Measurements from ENCODE around the gene C22orf31.

Gene C22orf31

GRCh38 chr22:29029202-29030000 lies 32.2 kb downstream of the C22orf31 start:
- Histone ChIP-seq H3K36me3 (ENCODE audit: control insufficient read depth in 1 of 2, insufficient read depth in 2 of 2, low read length in 2 of 2) (peaks cover 0 to 3% of the 10 kb centered on the region in 2 experiments), H3K23ac (ENCODE audit: low read length) (no peak overlapping the region), H2BK120ac (ENCODE audit: insufficient read depth, low read length, poor library complexity) (peak overlapping the region; percentile 58), H2BK12ac (ENCODE audit: low read length) (peak overlapping the region; percentile 68), H3K4me3 (ENCODE audit: low read depth, low read length) (no peak overlapping the region), H3K79me1 (ENCODE audit: low read length) (peaks cover 29% of the 10 kb centered on the region), H3K27me3 (ENCODE audit: insufficient read depth, low read length) (no peaks in the 10 kb centered on the region), H3K9ac (ENCODE audit: low read length) (no peak overlapping the region), H3K27ac (ENCODE audit: low read depth, low read length) (peak overlapping the region; percentile 99), H3K79me2 (ENCODE audit: control insufficient read depth, insufficient read depth, low read length, poor library complexity) (peaks cover 6% of the 10 kb centered on the region), H4K12ac (ENCODE audit: low read depth, low read length) (no peak overlapping the region), H3K4me2 (ENCODE audit: low read length) (peak overlapping the region; percentile 75), H4K91ac (ENCODE audit: low read depth, low read length) (peak overlapping the region; percentile 44), H2AFZ (ENCODE audit: insufficient read depth, low read length, poor library complexity) (no peak overlapping the region), H4K8ac (ENCODE audit: low read depth, low read length) (no peak overlapping the region), H3K9me3 (ENCODE audit: insufficient read depth, low read depth, low read length) (no peaks in the 10 kb centered on the region), H3K4ac (ENCODE audit: low read depth, low read length) (no peak overlapping the region), H3K4me1 (ENCODE audit: control insufficient read depth in 1 of 2, insufficient read depth in 2 of 2, low read length in 2 of 2) (peaks cover 20 to 30% of the 10 kb centered on the region in 2 experiments), H3K14ac (ENCODE audit: low read length) (no peak overlapping the region), H2BK5ac (ENCODE audit: low read depth, low read length, poor library complexity) (no peak overlapping the region), H2AK5ac (ENCODE audit: low read length) (no peak overlapping the region), H3K18ac (ENCODE audit: low read length) (no peak overlapping the region)
- DNase-seq: no peak
- no CpG with 5 or more reads among the region's 9 CpGs for WGBS (ENCODE audit: extremely low coverage, insufficient coverage, insufficient read length)

DNA sequence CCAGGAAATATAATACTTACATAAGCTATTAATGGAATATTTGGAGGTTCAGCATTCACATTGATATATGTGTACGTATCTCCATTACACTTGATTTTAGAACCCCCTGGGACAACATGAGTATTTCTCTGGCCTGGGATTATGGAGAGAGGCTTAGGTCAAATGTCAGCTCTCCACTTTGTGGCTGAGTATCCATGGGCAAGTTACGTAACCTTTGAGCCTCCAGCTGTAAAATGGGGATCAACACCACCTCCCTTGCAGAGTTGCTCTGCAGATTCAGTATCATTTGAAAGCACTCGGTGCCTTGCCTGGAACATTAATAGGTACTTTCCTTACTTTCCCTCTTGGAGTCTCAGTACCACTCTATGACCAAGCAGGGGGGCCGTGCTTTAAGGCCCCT lies 33.2 kb downstream of the C22orf31 start:
- H3K4me3 ChIP-seq (ENCODE audit: low read depth, low read length): no peak overlapping the region
- no peak overlapping the region for H3K4ac ChIP-seq (ENCODE audit: low read depth, low read length)
- peaks cover 0 to 3% of the 10 kb centered on the region in 2 experiments for H3K36me3 ChIP-seq (ENCODE audit: control insufficient read depth in 1 of 2, insufficient read depth in 2 of 2, low read length in 2 of 2)
- no peak overlapping the region for H3K23ac ChIP-seq (ENCODE audit: low read length)
- H3K27ac ChIP-seq (ENCODE audit: low read depth, low read length): no peak overlapping the region
- no peak overlapping the region for H3K14ac ChIP-seq (ENCODE audit: low read length)
- H4K12ac ChIP-seq (ENCODE audit: low read depth, low read length): no peak overlapping the region
- H2BK12ac ChIP-seq (ENCODE audit: low read length): no peak overlapping the region
- no peak overlapping the region for H3K9ac ChIP-seq (ENCODE audit: low read length)
- WGBS (ENCODE audit: extremely low coverage, insufficient coverage, insufficient read length): no CpG with 5 or more reads among the region's 4 CpGs
- H2BK120ac ChIP-seq (ENCODE audit: insufficient read depth, low read length, poor library complexity): no peak overlapping the region
- H4K8ac ChIP-seq (ENCODE audit: low read depth, low read length): no peak overlapping the region
- peak overlapping the region; percentile 3 for H4K91ac ChIP-seq (ENCODE audit: low read depth, low read length)
- no peak for DNase-seq
- H3K79me2 ChIP-seq (ENCODE audit: control insufficient read depth, insufficient read depth, low read length, poor library complexity): peaks cover 4% of the 10 kb centered on the region
- H3K79me1 ChIP-seq (ENCODE audit: low read length): peaks cover 26% of the 10 kb centered on the region
- H2BK5ac ChIP-seq (ENCODE audit: low read depth, low read length, poor library complexity): no peak overlapping the region
- no peaks in the 10 kb centered on the region for H3K9me3 ChIP-seq (ENCODE audit: insufficient read depth, low read depth, low read length)
- peaks cover 20 to 28% of the 10 kb centered on the region in 2 experiments for H3K4me1 ChIP-seq (ENCODE audit: control insufficient read depth in 1 of 2, insufficient read depth in 2 of 2, low read length in 2 of 2)
- no peak overlapping the region for H3K18ac ChIP-seq (ENCODE audit: low read length)
- no peaks in the 10 kb centered on the region for H3K27me3 ChIP-seq (ENCODE audit: insufficient read depth, low read length)
- H2AK5ac ChIP-seq (ENCODE audit: low read length): peak overlapping the region; percentile 28
- H3K4me2 ChIP-seq (ENCODE audit: low read length): no peak overlapping the region
- H2AFZ ChIP-seq (ENCODE audit: insufficient read depth, low read length, poor library complexity): no peak overlapping the region

- no peak overlapping the region for H3K27ac ChIP-seq (ENCODE audit: low read depth, low read length)
- no peak overlapping the region for H2AK5ac ChIP-seq (ENCODE audit: low read length)
- H2AFZ ChIP-seq (ENCODE audit: insufficient read depth, low read length, poor library complexity): no peak overlapping the region
- peaks cover 0 to 3% of the 10 kb centered on the region in 2 experiments for H3K36me3 ChIP-seq (ENCODE audit: control insufficient read depth in 1 of 2, insufficient read depth in 2 of 2, low read length in 2 of 2)
- no peak overlapping the region for H4K8ac ChIP-seq (ENCODE audit: low read depth, low read length)
- H3K23ac ChIP-seq (ENCODE audit: low read length): no peak overlapping the region
- no CpG with 5 or more reads among the region's 3 CpGs for WGBS (ENCODE audit: extremely low coverage, insufficient coverage, insufficient read length)
- no peak overlapping the region for H3K9ac ChIP-seq (ENCODE audit: low read length)
- H3K27me3 ChIP-seq (ENCODE audit: insufficient read depth, low read length): no peaks in the 10 kb centered on the region
- no peak overlapping the region for H2BK5ac ChIP-seq (ENCODE audit: low read depth, low read length, poor library complexity)
- no peaks in the 10 kb centered on the region for H3K79me2 ChIP-seq (ENCODE audit: control insufficient read depth, insufficient read depth, low read length, poor library complexity)
- no peak for DNase-seq
- H3K14ac ChIP-seq (ENCODE audit: low read length): no peak overlapping the region
- no peak overlapping the region for H2BK12ac ChIP-seq (ENCODE audit: low read length)
- no peak overlapping the region for H4K12ac ChIP-seq (ENCODE audit: low read depth, low read length)
- H2BK120ac ChIP-seq (ENCODE audit: insufficient read depth, low read length, poor library complexity): no peak overlapping the region
- no peak overlapping the region for H3K18ac ChIP-seq (ENCODE audit: low read length)
- no peak overlapping the region for H4K91ac ChIP-seq (ENCODE audit: low read depth, low read length)
- H3K4me2 ChIP-seq (ENCODE audit: low read length): no peak overlapping the region
- no peak overlapping the region for H3K4me3 ChIP-seq (ENCODE audit: low read depth, low read length)
- H3K4me1 ChIP-seq (ENCODE audit: control insufficient read depth in 1 of 2, insufficient read depth in 2 of 2, low read length in 2 of 2): peaks cover 7 to 19% of the 10 kb centered on the region in 2 experiments
- H3K79me1 ChIP-seq (ENCODE audit: low read length): peaks cover 11% of the 10 kb centered on the region
- no peaks in the 10 kb centered on the region for H3K9me3 ChIP-seq (ENCODE audit: insufficient read depth, low read depth, low read length)
- H3K4ac ChIP-seq (ENCODE audit: low read depth, low read length): no peak overlapping the region
Measured at GRCh38 chr22:29026579-29026978, 35.1 kb downstream of the C22orf31 start.

GRCh38 chr22:29023172-29023796 lies 38.3 kb downstream of the C22orf31 start:
- peaks cover 0 to 7% of the 10 kb centered on the region in 2 experiments for H3K4me1 ChIP-seq (ENCODE audit: control insufficient read depth in 1 of 2, insufficient read depth in 2 of 2, low read length in 2 of 2)
- no peak overlapping the region for H3K14ac ChIP-seq (ENCODE audit: low read length)
- no peaks in the 10 kb centered on the region for H3K79me1 ChIP-seq (ENCODE audit: low read length)
- H2AK5ac ChIP-seq (ENCODE audit: low read length): no peak overlapping the region
- H2BK12ac ChIP-seq (ENCODE audit: low read length): no peak overlapping the region
- no peak overlapping the region for H4K12ac ChIP-seq (ENCODE audit: low read depth, low read length)
- H3K9me3 ChIP-seq (ENCODE audit: insufficient read depth, low read depth, low read length): no peaks in the 10 kb centered on the region
- H3K4me3 ChIP-seq (ENCODE audit: low read depth, low read length): no peak overlapping the region
- no peak overlapping the region for H3K4ac ChIP-seq (ENCODE audit: low read depth, low read length)
- no peak overlapping the region for H3K23ac ChIP-seq (ENCODE audit: low read length)
- H3K18ac ChIP-seq (ENCODE audit: low read length): peak overlapping the region; percentile 28
- H3K79me2 ChIP-seq (ENCODE audit: control insufficient read depth, insufficient read depth, low read length, poor library complexity): no peaks in the 10 kb centered on the region
- no CpG with 5 or more reads among the region's 3 CpGs for WGBS (ENCODE audit: extremely low coverage, insufficient coverage, insufficient read length)
- no peak overlapping the region for H2BK120ac ChIP-seq (ENCODE audit: insufficient read depth, low read length, poor library complexity)
- no peak overlapping the region for H3K4me2 ChIP-seq (ENCODE audit: low read length)
- no peak overlapping the region for H3K9ac ChIP-seq (ENCODE audit: low read length)
- no peaks in the 10 kb centered on the region for H3K27me3 ChIP-seq (ENCODE audit: insufficient read depth, low read length)
- no peak overlapping the region for H4K91ac ChIP-seq (ENCODE audit: low read depth, low read length)
- no peak overlapping the region for H2AFZ ChIP-seq (ENCODE audit: insufficient read depth, low read length, poor library complexity)
- no peak overlapping the region for H4K8ac ChIP-seq (ENCODE audit: low read depth, low read length)
- DNase-seq: no peak
- H2BK5ac ChIP-seq (ENCODE audit: low read depth, low read length, poor library complexity): no peak overlapping the region
- H3K36me3 ChIP-seq (ENCODE audit: control insufficient read depth in 1 of 2, insufficient read depth in 2 of 2, low read length in 2 of 2): peaks cover 0 to 3% of the 10 kb centered on the region in 2 experiments
- H3K27ac ChIP-seq (ENCODE audit: low read depth, low read length): no peak overlapping the region

All from trophoblast cell (in vitro differentiated cells and primary cell).